Tracheal epithelial cell (primary cell): ENCODE data around the gene ARRDC5. TPM values are rescaled to one million over a fixed set of nuclear protein-coding genes. Genes with fewer than 3 reads are reported as not detected.

Experiments used
- total RNA-seq: library from RNA; depleted of rRNA; stranded (reverse); fragments of >200 nt; gene quantifications from 2 replicates; pipeline ENCODE4 v1.2.1, GENCODE V29; 2014

Gene ARRDC5
- total RNA-seq: not detected in 2 replicates

DNA sequence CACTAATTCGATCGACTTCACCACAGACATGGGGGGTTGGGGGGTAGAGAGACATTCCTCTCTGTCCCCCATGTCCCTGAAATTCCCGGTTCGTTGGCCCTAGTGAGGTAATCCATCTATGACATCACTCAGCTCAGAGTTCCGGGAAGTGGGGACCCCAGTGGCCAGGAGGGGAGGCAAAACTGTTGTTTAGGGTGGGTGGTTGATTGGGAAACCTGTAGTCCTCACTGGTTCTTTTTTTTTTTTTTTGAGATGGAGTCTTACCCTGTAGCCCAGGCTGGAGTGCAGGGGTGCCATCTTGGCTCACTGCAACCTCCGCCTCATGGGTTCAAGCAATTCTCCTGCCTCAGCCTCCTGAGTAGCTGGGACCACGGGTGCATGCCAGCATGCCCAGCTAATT is at the start of gene ARRDC5:
Gene ARRDC5, minus strand, starts transcription at position 101 of the 400 bp plus-strand sequence. Its CDS starts 71 bp downstream, at position 30.

DNA sequence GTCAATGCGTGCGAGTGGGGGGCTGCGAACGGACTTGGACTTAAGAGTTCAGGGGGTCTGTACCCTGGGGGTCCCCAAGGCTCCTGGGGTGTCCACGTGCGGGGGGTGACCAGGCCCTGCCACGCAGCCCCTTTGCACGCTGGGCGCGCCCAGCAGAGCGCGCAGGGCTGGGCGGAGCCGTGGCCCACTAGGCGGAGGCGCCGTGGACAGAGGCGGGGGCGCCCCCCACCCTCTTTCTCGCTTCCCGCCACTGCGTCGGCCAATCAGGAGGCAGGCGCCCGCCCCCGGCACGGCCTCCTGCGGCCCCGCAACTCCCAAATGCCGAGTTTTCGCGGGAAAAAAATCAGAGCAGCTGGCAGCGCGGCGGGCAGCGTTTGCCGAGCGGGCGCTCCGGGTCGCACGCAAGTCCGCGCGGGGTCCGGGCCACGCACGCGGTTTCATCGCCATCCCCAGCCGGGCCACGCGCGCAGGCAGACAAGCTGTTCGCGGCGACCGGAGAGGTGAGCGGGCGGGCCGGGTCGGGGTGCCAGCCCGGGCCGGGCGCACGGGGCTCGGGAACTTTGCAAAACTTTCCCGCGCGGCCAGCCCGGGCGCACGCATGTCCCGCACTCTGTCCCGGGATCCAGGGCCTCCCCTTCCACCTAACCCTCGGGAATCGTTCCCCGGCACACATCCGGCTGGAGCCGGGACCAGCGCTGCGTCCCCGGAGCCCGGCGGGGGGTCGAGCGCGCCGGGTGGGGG is 6.6 kb upstream of the ARRDC5 start, which contains the start of gene UHRF1:
Gene UHRF1, plus strand, starts transcription at position 346 of the 741 bp plus-strand sequence. CDS start 1,385 bp downstream, outside the sequence.

GRCh38 chr19:4867534-4868285 is 35.0 kb downstream of the ARRDC5 start, which contains the start of gene PLIN3:
Gene PLIN3 (minus strand): TSS chr19:4867667. CDS start chr19:4861394, 6,273 bp downstream.

Other genes with a start within 250 kb of the ARRDC5 start
- gene MYDGF, start 232.6 kb downstream of the ARRDC5 start, total RNA-seq: 122 and 151 TPM in 2 replicates
- gene DPP9, start 179.1 kb downstream of the ARRDC5 start, total RNA-seq: 27.5 and 32.3 TPM in 2 replicates
- gene FEM1A, start 111.2 kb downstream of the ARRDC5 start, total RNA-seq: 20.7 and 22.7 TPM in 2 replicates
- gene TICAM1, start 71.2 kb downstream of the ARRDC5 start, total RNA-seq: 4.3 and 14.5 TPM in 2 replicates
- gene PLIN3, start 35.2 kb downstream of the ARRDC5 start, total RNA-seq: 66.9 and 212 TPM in 2 replicates
- 3.4 and 9.4 TPM in 2 replicates for gene UHRF1, start 6.6 kb upstream of the ARRDC5 start, total RNA-seq
- 14.3 and 15.4 TPM in 2 replicates for gene KDM4B, start 66.2 kb upstream of the ARRDC5 start, total RNA-seq